MM.1S (cell line): ENCODE results near the gene NCLN.

Experiments
- CTCF ChIP-seq: fragments of 300-600 bp; sonication (generic); IDR thresholded peaks from 2 replicates; pipeline ENCODE4 v1.5.1; 2016; ENCODE audit warnings: antibody characterized with exemption, low read length, mixed read lengths
- EZH2 ChIP-seq: fragments of 300-600 bp; sonication (generic); optimal IDR thresholded peaks from 2 replicates; pipeline ENCODE3; 2017; ENCODE audit warnings: low read depth, mild to moderate bottlenecking, antibody characterized with exemption, low read length, mixed read lengths

GRCh38 chr19:3186160-3186688, 494 bp downstream of the NCLN start:
- TF ChIP-seq CTCF (no peak), EZH2 (no peak)
